GM18526 (cell line): ENCODE data around the gene ZNF485.

Source experiments
- POLR2A ChIP-seq: IDR thresholded peaks from 3 replicates; pipeline ENCODE4 v1.6.1; 2011; ENCODE audit not compliant: insufficient read length; ENCODE audit errors: extremely low read depth

The ZNF485 gene

GRCh38 chr10:43595739-43596298 lies 10.4 kb upstream of the ZNF485 start:
- TF ChIP-seq POLR2A: no peak

GRCh38 chr10:43596546-43596945 lies 9.7 kb upstream of the ZNF485 start:
- TF ChIP-seq POLR2A: no peak

GRCh38 chr10:43598446-43598845 lies 7.8 kb upstream of the ZNF485 start:
- TF ChIP-seq POLR2A: no peak

- no peak for TF ChIP-seq POLR2A
Measured at GRCh38 chr10:43599333-43599732, 6.9 kb upstream of the ZNF485 start.

GRCh38 chr10:43605850-43606322 lies 352 bp upstream of the ZNF485 start:
- no peak for TF ChIP-seq POLR2A

GRCh38 chr10:43607199-43607573 lies 948 bp downstream of the ZNF485 start:
- TF ChIP-seq POLR2A: no peak

GRCh38 chr10:43610636-43611035 lies 4.4 kb downstream of the ZNF485 start:
- no peak for TF ChIP-seq POLR2A

- no peak for TF ChIP-seq POLR2A
Measured at GRCh38 chr10:43616697-43617370, 10.6 kb downstream of the ZNF485 start.

GRCh38 chr10:43619368-43619767 lies 13.1 kb downstream of the ZNF485 start:
- no peak for TF ChIP-seq POLR2A

GRCh38 chr10:43622038-43622437 lies 15.8 kb downstream of the ZNF485 start:
- no peak for TF ChIP-seq POLR2A

- TF ChIP-seq POLR2A: no peak
Measured at GRCh38 chr10:43623351-43623750, 17.1 kb downstream of the ZNF485 start.

- TF ChIP-seq POLR2A: no peak
Measured at GRCh38 chr10:43627942-43628341, 21.7 kb downstream of the ZNF485 start.

GRCh38 chr10:43628956-43629355 lies 22.7 kb downstream of the ZNF485 start:
- TF ChIP-seq POLR2A: no peak

- no peak for TF ChIP-seq POLR2A
Measured at GRCh38 chr10:43640603-43641002, 34.4 kb downstream of the ZNF485 start.

GRCh38 chr10:43644252-43644651 lies 38.0 kb downstream of the ZNF485 start:
- no peak for TF ChIP-seq POLR2A

GRCh38 chr10:43645866-43646265 lies 39.6 kb downstream of the ZNF485 start:
- no peak for TF ChIP-seq POLR2A

GRCh38 chr10:43647576-43647975 lies 41.3 kb downstream of the ZNF485 start:
- TF ChIP-seq POLR2A: no peak

GRCh38 chr10:43648095-43648397 lies 41.8 kb downstream of the ZNF485 start:
- no peak for TF ChIP-seq POLR2A
